PFSK-1 (cell line): Measurements from ENCODE around the gene SFN.
A peak's percentile ranks its signal among the peaks of the same experiment; 100 is the strongest.

Source experiments
- FOXP2 ChIP-seq: optimal IDR thresholded peaks from 2 replicates; pipeline ENCODE3; 2011; ENCODE audit warnings: borderline replicate concordance, control low read depth, inconsistent platforms; ENCODE audit not compliant: insufficient read depth; ENCODE audit errors: extremely low read length, extremely low read depth
- POLR2AphosphoS5 ChIP-seq: IDR thresholded peaks from 2 replicates; pipeline ENCODE4 v1.6.1; 2012; ENCODE audit warnings: low read depth, mild to moderate bottlenecking, control low read depth, low read length, moderate library complexity
- SIN3A ChIP-seq: IDR thresholded peaks from 2 replicates; pipeline ENCODE4 v1.6.1; 2012; ENCODE audit warnings: mild to moderate bottlenecking, low read length, moderate library complexity, borderline replicate concordance; ENCODE audit not compliant: insufficient read depth
- TAF1 ChIP-seq: IDR thresholded peaks from 2 replicates; pipeline ENCODE4 v1.6.1; 2012; ENCODE audit warnings: low read length, control low read depth, borderline replicate concordance; ENCODE audit not compliant: insufficient read depth
- TF ChIP-seq, protein P1 (sequence below), 2 experiments: IDR thresholded peaks; 2 replicates each; pipeline versions ENCODE4 v1.6.1 to v1.8.0; 2011 to 2012; ENCODE audit warnings: low read depth in 2 of 2, low read length in 2 of 2, control low read depth in 1 of 2, inconsistent platforms in 1 of 2, mild to moderate bottlenecking in 1 of 2, moderate library complexity in 1 of 2; ENCODE audit not compliant: insufficient read depth in 1 of 2

The SFN gene

DNA sequence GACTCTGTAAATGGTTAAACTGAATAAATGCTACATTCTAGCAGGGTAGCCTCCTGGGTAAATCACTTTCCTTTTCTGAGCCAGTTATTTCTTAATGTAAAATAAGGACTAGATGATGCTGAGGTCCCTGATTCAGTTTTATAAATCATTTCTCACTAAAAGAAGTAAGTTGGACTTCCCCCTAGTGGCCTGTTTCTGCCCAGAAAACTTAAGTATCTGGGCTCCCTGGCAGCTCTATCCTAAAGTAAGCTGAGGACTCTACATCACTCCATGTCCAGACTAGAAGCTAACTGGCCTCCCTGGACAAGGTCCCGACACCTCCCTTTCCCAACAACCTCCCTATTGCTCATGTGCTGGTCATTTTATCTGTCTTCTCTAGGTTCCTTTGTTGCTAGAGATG, 24.2 kb downstream of the SFN start:
- TF ChIP-seq, protein P1, sequence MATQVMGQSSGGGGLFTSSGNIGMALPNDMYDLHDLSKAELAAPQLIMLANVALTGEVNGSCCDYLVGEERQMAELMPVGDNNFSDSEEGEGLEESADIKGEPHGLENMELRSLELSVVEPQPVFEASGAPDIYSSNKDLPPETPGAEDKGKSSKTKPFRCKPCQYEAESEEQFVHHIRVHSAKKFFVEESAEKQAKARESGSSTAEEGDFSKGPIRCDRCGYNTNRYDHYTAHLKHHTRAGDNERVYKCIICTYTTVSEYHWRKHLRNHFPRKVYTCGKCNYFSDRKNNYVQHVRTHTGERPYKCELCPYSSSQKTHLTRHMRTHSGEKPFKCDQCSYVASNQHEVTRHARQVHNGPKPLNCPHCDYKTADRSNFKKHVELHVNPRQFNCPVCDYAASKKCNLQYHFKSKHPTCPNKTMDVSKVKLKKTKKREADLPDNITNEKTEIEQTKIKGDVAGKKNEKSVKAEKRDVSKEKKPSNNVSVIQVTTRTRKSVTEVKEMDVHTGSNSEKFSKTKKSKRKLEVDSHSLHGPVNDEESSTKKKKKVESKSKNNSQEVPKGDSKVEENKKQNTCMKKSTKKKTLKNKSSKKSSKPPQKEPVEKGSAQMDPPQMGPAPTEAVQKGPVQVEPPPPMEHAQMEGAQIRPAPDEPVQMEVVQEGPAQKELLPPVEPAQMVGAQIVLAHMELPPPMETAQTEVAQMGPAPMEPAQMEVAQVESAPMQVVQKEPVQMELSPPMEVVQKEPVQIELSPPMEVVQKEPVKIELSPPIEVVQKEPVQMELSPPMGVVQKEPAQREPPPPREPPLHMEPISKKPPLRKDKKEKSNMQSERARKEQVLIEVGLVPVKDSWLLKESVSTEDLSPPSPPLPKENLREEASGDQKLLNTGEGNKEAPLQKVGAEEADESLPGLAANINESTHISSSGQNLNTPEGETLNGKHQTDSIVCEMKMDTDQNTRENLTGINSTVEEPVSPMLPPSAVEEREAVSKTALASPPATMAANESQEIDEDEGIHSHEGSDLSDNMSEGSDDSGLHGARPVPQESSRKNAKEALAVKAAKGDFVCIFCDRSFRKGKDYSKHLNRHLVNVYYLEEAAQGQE (IDR thresholded peaks at IDR 0.05; ENCODE audit: insufficient read depth in 1 of 2, low read depth in 2 of 2, low read length in 2 of 2): no peak
- TF ChIP-seq SIN3A: no peak
- TF ChIP-seq TAF1: no peak
- no peak; the same call in 1 of the 2 replicates for TF ChIP-seq POLR2AphosphoS5
- no peak for TF ChIP-seq FOXP2

DNA sequence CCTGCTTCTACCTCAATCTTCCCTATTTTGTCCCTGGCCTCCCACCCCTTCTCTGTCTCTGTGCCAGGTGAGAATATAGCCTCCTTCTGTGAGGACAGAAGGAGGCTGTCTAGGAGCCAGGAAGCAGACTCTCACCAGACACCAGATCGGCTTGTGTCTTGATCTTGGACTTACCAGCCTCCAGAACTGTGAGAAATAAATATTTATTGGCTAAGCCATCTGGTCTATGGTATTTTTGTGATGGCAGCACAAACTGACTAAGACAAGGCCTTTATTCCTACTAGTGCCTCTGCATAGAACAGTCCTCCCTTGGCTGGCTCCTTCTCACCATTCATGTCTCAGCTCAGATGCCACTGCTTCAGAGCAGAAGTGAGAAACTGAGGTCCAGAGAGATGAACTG, 25.3 kb downstream of the SFN start:
- TF ChIP-seq, protein P1 (IDR thresholded peaks at IDR 0.05; ENCODE audit: insufficient read depth in 1 of 2, low read depth in 2 of 2, low read length in 2 of 2): no peak
- TF ChIP-seq POLR2AphosphoS5: no peak
- TF ChIP-seq SIN3A: no peak
- no peak for TF ChIP-seq TAF1
- TF ChIP-seq FOXP2: no peak

DNA sequence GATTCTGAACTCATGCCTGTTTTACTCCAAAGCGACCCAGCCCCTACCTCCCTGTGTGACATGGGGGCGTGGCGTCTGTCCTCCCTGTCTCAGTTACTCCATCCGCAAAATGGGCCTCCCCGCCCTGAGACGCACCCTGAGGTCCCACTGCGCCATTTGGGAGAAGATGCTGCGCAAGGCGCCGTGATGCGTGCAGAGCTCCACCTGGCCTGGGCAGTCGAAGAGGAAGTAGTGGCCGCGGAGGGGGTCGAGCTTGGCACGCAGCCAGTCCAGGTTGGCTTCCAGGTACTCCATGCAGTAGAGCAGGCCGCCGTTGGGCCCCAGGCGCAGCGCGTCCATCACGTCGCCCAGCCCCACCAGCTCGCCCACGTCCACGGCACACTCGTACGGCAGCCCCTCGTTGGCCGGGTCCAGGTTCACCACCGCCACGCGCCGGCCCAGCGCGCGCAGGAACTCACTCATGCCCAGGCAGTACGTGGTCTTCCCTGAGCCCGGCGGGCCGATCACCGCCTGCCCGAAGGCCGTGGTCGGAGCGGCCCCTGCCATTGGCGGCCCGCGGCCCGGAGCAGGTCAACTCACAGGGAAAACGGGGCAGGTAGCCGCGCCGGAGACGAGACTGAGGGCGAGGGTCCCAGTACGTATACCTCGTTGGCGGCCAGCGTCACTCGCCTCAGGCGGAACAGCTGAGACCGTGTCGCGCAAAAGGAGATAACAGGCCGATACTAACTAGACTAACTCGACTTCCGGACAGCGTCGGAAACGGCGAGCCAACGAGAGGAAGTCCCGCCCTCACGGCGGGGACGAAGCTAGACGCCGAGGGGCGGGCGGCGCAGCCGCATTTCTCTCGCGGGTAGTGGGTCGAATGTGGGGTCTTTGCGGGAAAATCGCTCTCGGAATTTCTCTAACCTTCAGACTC, 26.9 kb downstream of the SFN start, which contains the start of gene GPN2:
Gene GPN2, minus strand, starts transcription at position 733 of the 916 bp plus-strand sequence. Its CDS starts 187 bp downstream, at position 546.
- TF ChIP-seq POLR2AphosphoS5 (peak; percentile 98), SIN3A (no peak), TAF1 (peak; percentile 84; the same call in 1 of the 2 replicates), FOXP2 (peak; percentile 51)
- TF ChIP-seq, protein P1 (IDR thresholded peaks at IDR 0.05; ENCODE audit: insufficient read depth in 1 of 2, low read depth in 2 of 2, low read length in 2 of 2): 0 out of 4 replicates have a peak, but pooled peaks of 1 of the 2 experiments have one; percentile 9

DNA sequence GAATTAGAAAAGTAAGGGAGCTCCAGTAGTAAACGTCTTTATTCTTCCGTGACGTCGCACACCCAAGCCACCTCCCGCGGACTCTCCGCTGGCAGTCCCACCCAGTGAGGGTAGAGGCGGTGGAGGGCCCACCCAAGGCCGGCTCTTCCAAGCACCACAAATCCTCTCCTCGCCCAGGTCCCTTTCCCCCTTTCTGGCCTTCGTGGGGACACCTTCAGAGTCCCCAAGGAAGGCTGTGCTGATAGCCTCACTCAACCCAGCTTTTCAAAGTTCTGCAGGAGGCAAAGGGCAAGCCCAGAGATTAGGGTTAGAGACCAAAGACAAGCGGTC, 27.5 kb downstream of the SFN start:
- no peak for TF ChIP-seq SIN3A

DNA sequence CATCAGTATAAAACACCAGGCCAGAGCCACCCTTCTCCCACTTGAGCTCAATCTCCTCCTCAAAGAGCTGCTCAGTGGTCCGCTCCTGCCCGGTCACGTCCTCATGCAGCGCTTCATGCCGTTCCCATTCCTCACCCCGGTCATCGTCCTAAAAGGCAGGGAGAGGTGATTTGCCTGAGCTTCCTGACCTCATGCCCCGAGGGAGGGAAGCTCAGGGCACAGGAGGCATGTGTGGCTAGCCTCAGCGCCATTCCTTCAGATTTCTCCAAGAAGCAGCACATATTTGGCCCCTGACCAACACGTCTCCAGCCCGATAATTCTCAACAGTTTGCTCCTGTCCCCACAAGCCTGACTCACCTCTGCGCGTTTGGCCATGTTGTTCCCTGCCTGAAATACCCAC, 31.3 kb downstream of the SFN start:
- TF ChIP-seq TAF1 (no peak), POLR2AphosphoS5 (no peak), FOXP2 (no peak), SIN3A (no peak)
- TF ChIP-seq, protein P1 (IDR thresholded peaks at IDR 0.05; ENCODE audit: insufficient read depth in 1 of 2, low read depth in 2 of 2, low read length in 2 of 2): no peak
